HepG2 (cell line): ENCODE measurements around the gene DCLRE1C.
"Not testable (repeated sequence)": the region's sequence is repeated elsewhere in the genome, so short reads cannot be mapped to it uniquely, and the experiment has no call there.

Experiments
- ATF6 ChIP-seq: sonication (generic); formaldehyde crosslinking; conservative IDR thresholded peaks from 2 replicates; pipeline ENCODE4 v1.4.0; 2020; ENCODE audit warnings: missing genetic modification reagents
- IKZF4 ChIP-seq: sonication (generic); formaldehyde crosslinking; IDR thresholded peaks from 2 replicates; pipeline ENCODE4 v1.5.1; 2020; ENCODE audit warnings: borderline replicate concordance, mild to moderate bottlenecking, low read depth, missing genetic modification reagents; ENCODE audit errors: not compliant biosample characterization
- KDM4B ChIP-seq: sonication (generic); formaldehyde crosslinking; IDR thresholded peaks from 2 replicates; pipeline ENCODE4 v1.4.0; 2020; ENCODE audit warnings: missing genetic modification reagents
- NFRKB ChIP-seq: fragments of 450-650 bp; IDR thresholded peaks from 2 replicates; pipeline ENCODE4 v1.6.1; 2017
- PRDM10 ChIP-seq: sonication (generic); formaldehyde crosslinking; IDR thresholded peaks from 2 replicates; pipeline ENCODE4 v1.4.0; 2020; ENCODE audit warnings: low read depth, missing genetic modification reagents
- YY1 ChIP-seq: IDR thresholded peaks from 2 replicates; pipeline ENCODE4 v1.6.1; 2011; ENCODE audit warnings: low read length, low read depth, moderate library complexity, mild to moderate bottlenecking; ENCODE audit not compliant: insufficient read depth, insufficient replicate concordance
- ZNF558 ChIP-seq: sonication (generic); formaldehyde crosslinking; IDR thresholded peaks from 2 replicates; pipeline ENCODE4 v1.9.0; 2022; ENCODE audit warnings: mild to moderate bottlenecking, missing genetic modification reagents, borderline replicate concordance
- ZSCAN30 ChIP-seq: sonication (generic); formaldehyde crosslinking; IDR thresholded peaks from 2 replicates; pipeline ENCODE4 v1.5.0; 2020; ENCODE audit warnings: mild to moderate bottlenecking, missing genetic modification reagents

- not testable (repeated sequence) for TF ChIP-seq YY1; NFRKB; ZNF558 (CRISPR knock-in tag); KDM4B (CRISPR knock-in tag); ATF6 (CRISPR knock-in tag); ZSCAN30 (CRISPR knock-in tag); PRDM10; IKZF4 (CRISPR knock-in tag)
These were observed 38.4 kb upstream of the DCLRE1C start for GRCh38 chr10:14992336-14992735.
